Adrenal gland (tissue), 5 donors: Measurements from ENCODE around the gene CTBP1.
"Not testable (repeated sequence)": the region's sequence is repeated elsewhere in the genome, so short reads cannot be mapped to it uniquely, and the experiment has no call there.

Source experiments
- POLR2A ChIP-seq, 2 donors: fragments of 450-650 bp; IDR thresholded peaks; one replicate each; pipeline ENCODE4 v1.6.1; 2017; ENCODE audit warnings: antibody characterized with exemption in 2 of 2, mild to moderate bottlenecking in 2 of 2, moderate library complexity in 1 of 2
- TF ChIP-seq, protein P1 (sequence below), 6 experiments: fragments of 450-650 bp in 4 of 6; fragments of 200-600 bp in 2 of 6; sonication (generic) in 1 of 6; IDR thresholded peaks; 1 replicate in 5 of 6; 2 replicates in 1 of 6; pipeline versions ENCODE4 v1.5.1 to v1.8.0; 2016 to 2021; ENCODE audit warnings: antibody characterized with exemption in 6 of 6, mild to moderate bottlenecking in 2 of 6, moderate library complexity in 1 of 6
- donor health status: DM: no; HTN: no; CAD: no.

GRCh38 chr4:1237261-1237660 is 11.7 kb downstream of the CTBP1 start:
- TF ChIP-seq, protein P1, sequence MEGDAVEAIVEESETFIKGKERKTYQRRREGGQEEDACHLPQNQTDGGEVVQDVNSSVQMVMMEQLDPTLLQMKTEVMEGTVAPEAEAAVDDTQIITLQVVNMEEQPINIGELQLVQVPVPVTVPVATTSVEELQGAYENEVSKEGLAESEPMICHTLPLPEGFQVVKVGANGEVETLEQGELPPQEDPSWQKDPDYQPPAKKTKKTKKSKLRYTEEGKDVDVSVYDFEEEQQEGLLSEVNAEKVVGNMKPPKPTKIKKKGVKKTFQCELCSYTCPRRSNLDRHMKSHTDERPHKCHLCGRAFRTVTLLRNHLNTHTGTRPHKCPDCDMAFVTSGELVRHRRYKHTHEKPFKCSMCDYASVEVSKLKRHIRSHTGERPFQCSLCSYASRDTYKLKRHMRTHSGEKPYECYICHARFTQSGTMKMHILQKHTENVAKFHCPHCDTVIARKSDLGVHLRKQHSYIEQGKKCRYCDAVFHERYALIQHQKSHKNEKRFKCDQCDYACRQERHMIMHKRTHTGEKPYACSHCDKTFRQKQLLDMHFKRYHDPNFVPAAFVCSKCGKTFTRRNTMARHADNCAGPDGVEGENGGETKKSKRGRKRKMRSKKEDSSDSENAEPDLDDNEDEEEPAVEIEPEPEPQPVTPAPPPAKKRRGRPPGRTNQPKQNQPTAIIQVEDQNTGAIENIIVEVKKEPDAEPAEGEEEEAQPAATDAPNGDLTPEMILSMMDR (IDR thresholded peaks at IDR 0.05) = not testable (repeated sequence)
- TF ChIP-seq POLR2A (IDR thresholded peaks at IDR 0.05) = not testable (repeated sequence)
